ENCODE measurements around the gene EIF2A.

Gene EIF2A

DNA sequence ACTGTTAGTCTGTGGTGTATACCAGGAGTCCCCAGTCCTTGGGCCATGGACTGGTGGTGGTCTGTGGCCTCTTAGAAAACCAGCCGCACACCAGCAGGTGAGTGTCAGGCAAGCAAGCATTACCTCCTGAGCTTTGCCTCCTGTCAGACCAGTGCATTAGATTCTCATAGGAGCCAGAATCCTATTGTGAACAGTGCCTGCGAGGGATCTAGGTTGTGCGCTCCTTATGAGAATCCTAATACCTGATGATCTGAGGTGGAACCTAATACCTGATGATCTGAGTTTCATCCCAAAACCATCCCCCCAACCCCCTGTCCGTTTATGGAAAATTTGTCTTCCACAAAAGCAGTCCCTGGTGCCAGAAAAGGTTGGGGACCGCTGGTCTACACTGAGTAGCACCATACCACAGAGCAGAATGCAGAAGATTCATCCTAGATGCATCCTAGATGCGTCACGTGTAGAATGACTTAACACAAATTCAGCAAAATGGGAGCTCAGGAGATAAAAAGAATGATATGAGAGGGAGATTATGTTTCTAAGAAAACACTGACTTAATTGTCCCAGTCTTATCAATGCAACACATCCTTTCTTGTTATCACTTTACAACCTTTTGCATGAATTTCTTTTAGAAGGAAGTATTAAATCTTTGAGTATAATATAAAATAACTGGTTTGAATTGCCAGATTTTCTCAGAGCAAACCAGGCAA lies 85.1 kb downstream of the EIF2A start:
- no peak for FAIRE-seq
- DNase-seq (ENCODE audit: low spot score) = no peak

DNA sequence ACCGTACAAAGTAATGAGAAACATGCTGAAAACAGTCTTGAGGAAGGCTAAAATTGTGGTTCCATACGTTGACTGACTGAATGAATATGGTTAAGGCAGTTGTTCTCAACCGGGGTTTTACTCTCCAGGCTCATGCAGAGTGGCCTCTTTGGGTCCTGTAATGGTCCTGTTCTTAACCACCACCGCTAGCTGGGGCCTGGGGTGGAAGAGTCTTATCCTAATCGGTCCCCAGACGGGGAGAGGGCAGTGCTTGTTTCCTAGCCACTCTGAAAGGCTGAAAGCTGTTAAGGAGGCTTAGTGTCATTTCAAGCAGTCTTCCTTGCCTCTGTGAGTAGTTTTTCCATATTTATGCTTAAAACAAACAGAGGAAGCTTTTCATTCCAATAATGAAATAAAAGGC lies 88.5 kb downstream of the EIF2A start:
- DNase-seq (ENCODE audit: low spot score) (no peak), FAIRE-seq (no peak)

GRCh38 chr3:150635526-150635925 lies 88.9 kb downstream of the EIF2A start:
- FAIRE-seq = no peak

More at GRCh38 chr3:150635526-150635925, 88.9 kb downstream of the EIF2A start:
- DNase-seq (ENCODE audit: low spot score) = no peak

All from RCC 7860 (cell line).